PC-9 (cell line): ENCODE results near the gene EVL. TPM values are rescaled to one million over a fixed set of nuclear protein-coding genes. Genes with fewer than 3 reads are reported as not detected.

Experiments used
- BruUV-seq: library from RNA; stranded (reverse); fragments of 400-500 nt; replicated peaks from 2 replicates; lab custom pipeline; 2021; lab: Mats Ljungman, UMichigan
- CTCF ChIA-PET: fragments of 300-600 bp; sonication (Branson Sonifier 250); formaldehyde crosslinking; loops from one replicate; lab custom pipeline; 2022; ENCODE audit warnings: antibody characterized with exemption; lab: Charles Lee
- POLR2A ChIA-PET: fragments of 300-600 bp; sonication (Branson Sonifier 250); formaldehyde crosslinking; loops from one replicate; lab custom pipeline; 2022; ENCODE audit warnings: antibody characterized with exemption; ENCODE audit not compliant: unreplicated experiment; lab: Charles Lee
- DNase-seq, 2 experiments: peaks; one replicate each; pipeline versions ENCODE4 v3.0.0 to v3.0.0-alpha.2; 2015 to 2022; ENCODE audit warnings: mixed read lengths in 1 of 2
- H2AFZ ChIP-seq: fragments of 200-600 bp; sonication (generic); 2 replicates; pipeline ENCODE4 v1.8.1; 2017; ENCODE audit warnings: antibody characterized with exemption
- H3F3A ChIP-seq: fragments of 200-600 bp; sonication (generic); 2 replicates; pipeline ENCODE4 v1.8.1; 2017; ENCODE audit warnings: antibody characterized with exemption, mild to moderate bottlenecking, low read depth; ENCODE audit not compliant: insufficient read depth
- H3K27ac ChIP-seq: fragments of 200-600 bp; sonication (generic); 2 replicates; pipeline ENCODE4 v1.6.1; 2016; ENCODE audit warnings: mixed run types
- H3K27me3 ChIP-seq: fragments of 200-600 bp; sonication (generic); 2 replicates; pipeline ENCODE4 v1.6.1; 2016; ENCODE audit warnings: low read depth, mixed run types; ENCODE audit not compliant: insufficient read depth
- H3K36me3 ChIP-seq: fragments of 200-600 bp; sonication (generic); 2 replicates; pipeline ENCODE4 v1.6.1; 2016; ENCODE audit warnings: low read depth, mixed run types
- H3K4me1 ChIP-seq: fragments of 200-600 bp; sonication (generic); replicated peaks from 2 replicates; pipeline ENCODE4 v1.6.1; 2016; ENCODE audit warnings: mixed run types; ENCODE audit not compliant: insufficient read depth
- H3K4me2 ChIP-seq: fragments of 200-600 bp; sonication (generic); 2 replicates; pipeline ENCODE4 v1.6.1; 2017; ENCODE audit warnings: mixed run types
- H3K4me3 ChIP-seq: fragments of 200-600 bp; sonication (generic); 2 replicates; pipeline ENCODE4 v1.6.1; 2016; ENCODE audit warnings: mixed run types
- H3K79me2 ChIP-seq: fragments of 200-600 bp; sonication (generic); 2 replicates; pipeline ENCODE4 v1.6.1; 2017; ENCODE audit warnings: low read depth, mixed run types
- H3K9me2 ChIP-seq: fragments of 200-600 bp; sonication (generic); 2 replicates; pipeline ENCODE4 v1.8.1; 2017; ENCODE audit warnings: mild to moderate bottlenecking; ENCODE audit not compliant: insufficient read depth
- H3K9me3 ChIP-seq: fragments of 200-600 bp; sonication (generic); 2 replicates; pipeline ENCODE4 v1.8.1; 2016; ENCODE audit warnings: low read depth; ENCODE audit not compliant: insufficient read depth
- H4K20me1 ChIP-seq: fragments of 200-600 bp; sonication (generic); 2 replicates; pipeline ENCODE4 v1.8.1; 2017; ENCODE audit not compliant: insufficient read depth
- CTCF ChIP-seq: fragments of 200-600 bp; sonication (generic); conservative IDR thresholded peaks from 2 replicates; pipeline ENCODE4 v1.6.1; 2017; ENCODE audit warnings: mixed run types, antibody characterized with exemption, mild to moderate bottlenecking, moderate library complexity
- EZH2 ChIP-seq: fragments of 200-600 bp; sonication (generic); IDR thresholded peaks from 2 replicates; pipeline ENCODE4 v1.8.0; 2017; ENCODE audit warnings: antibody characterized with exemption, low read depth
- intact Hi-C: fragments of 100-400 bp; cut with micrococcal nuclease; formaldehyde crosslinking; loops from one replicate; pipeline ENCODE4 v1.10.0; 2022; ENCODE audit not compliant: unreplicated experiment
- total RNA-seq: library from RNA; stranded (reverse); gene quantifications from 2 replicates; pipeline ENCODE4 v1.2.3, GENCODE V29; 2021

EVL gene
- total RNA-seq, 1 experiment from 2014 or later, result 5.9 TPM

DNA sequence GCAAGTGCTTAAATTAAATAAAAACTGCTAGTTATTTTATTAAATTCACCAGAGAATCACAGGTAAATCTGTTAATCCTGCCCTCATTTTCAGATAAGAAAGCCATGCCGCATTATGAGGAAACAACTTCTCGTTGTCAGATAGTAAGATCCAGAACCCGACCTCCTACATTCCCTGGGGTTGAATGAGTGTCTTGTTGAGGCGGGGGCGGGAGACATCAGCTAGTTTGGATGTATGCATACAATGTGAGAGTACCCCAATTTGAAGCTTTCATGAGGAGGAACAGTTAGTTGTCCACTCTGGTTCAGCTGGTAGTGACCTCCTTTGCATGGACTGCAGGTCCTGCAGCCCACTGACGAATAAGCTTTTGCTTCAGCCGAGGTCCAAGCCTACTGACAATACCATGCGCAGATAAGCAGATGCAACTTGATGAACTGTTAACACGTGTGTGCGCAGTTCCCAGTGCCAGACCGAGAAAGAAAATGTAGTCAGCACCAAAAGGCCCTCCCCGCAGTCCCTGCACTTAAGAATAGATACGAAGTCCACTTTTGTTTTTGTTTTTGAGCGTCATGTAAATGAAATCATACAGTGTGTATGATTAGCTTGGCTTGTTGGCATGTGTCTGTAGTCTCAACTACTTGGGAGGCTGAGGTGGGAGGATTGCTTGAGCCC lies 34.9 kb downstream of the EVL start:
- ChIA-PET POLR2A (interaction anchor here (0.6 kb wide), 1 partner anchor 13 kb away, joined by 4 read pairs; no protein-coding TSS in a partner anchor), CTCF (interaction anchor here (0.6 kb wide), 1 partner anchor 39 kb away, joined by 4 read pairs; no protein-coding TSS in a partner anchor)
- H3K9me2 ChIP-seq, result no peaks in the 10 kb centered on the region
- no peaks in the 10 kb centered on the region for H3K9me3 ChIP-seq
- no peak overlapping the region for H2AFZ ChIP-seq
- no peak for DNase-seq
- H3F3A ChIP-seq, result no peaks in the 10 kb centered on the region; the same call in 1 of the 2 replicates
- H3K4me1 ChIP-seq, result peaks cover 14% of the 10 kb centered on the region
- H3K36me3 ChIP-seq, result no peaks in the 10 kb centered on the region
- intact Hi-C loops, result no loop called here
- no peaks in the 10 kb centered on the region for H3K79me2 ChIP-seq
- no peak overlapping the region for H3K27ac ChIP-seq
- no peak overlapping the region for H3K4me2 ChIP-seq
- TF ChIP-seq CTCF (no peak), EZH2 (no peak)
- H3K27me3 ChIP-seq, result no peaks in the 10 kb centered on the region
- no peaks in the 10 kb centered on the region for H4K20me1 ChIP-seq
- H3K4me3 ChIP-seq, result no peak overlapping the region
- BruUV-seq, result no TSS peak

GRCh38 chr14:100102156-100102785 lies 37.0 kb downstream of the EVL start:
- Histone ChIP-seq H3K4me2 (no peak overlapping the region), H3F3A (no peaks in the 10 kb centered on the region), H3K27ac (no peak overlapping the region), H3K27me3 (no peaks in the 10 kb centered on the region), H2AFZ (no peak overlapping the region), H3K9me2 (no peaks in the 10 kb centered on the region), H3K36me3 (no peaks in the 10 kb centered on the region), H3K79me2 (no peaks in the 10 kb centered on the region), H3K9me3 (no peaks in the 10 kb centered on the region), H3K4me3 (no peak overlapping the region), H4K20me1 (no peaks in the 10 kb centered on the region), H3K4me1 (peaks cover under 1% of the 10 kb centered on the region; the same call in 1 of the 2 replicates)
- ChIA-PET CTCF (no interaction called here), POLR2A (no interaction called here)
- no TSS peak for BruUV-seq
- TF ChIP-seq EZH2 (no peak), CTCF (no peak)
- DNase-seq, result no peak
- intact Hi-C loops, result no loop called here

DNA sequence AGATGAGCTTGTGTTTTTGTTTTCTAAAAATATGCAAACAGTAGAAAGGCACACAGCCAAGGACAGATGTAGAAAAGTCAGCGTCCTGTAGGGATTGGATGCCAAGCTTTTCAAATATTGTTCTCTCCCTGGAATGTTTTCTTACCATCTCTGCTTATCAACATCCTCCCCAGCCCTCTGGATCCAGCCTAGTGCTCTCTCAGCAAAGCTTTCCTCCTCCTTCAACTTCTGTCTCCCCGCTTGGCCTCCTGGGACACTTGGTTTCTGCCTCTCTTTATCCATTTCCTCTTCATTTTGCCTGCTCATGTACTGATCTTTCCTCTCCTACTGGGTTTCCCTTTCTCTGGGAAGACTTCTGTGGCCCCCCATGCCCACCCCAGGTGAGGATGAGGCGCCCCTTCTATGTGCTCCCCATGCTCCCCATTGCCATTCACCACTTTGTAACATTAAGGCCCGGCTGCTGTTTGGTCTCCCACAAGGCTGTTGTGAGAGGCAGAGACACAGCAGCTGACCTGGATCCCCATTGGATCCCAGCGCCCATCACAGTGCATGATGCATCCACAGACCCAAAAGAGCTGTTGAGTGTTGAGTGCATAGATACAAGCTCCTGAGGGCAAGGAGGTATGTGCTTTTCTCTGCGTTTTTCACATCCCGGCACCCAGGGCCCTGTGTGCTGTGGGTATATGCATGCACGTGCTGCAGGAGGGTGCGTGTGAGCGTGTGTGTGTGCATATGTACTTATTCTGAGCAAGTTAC lies 38.2 kb downstream of the EVL start:
- POLR2A ChIA-PET, result no interaction called here
- CTCF ChIA-PET, result no interaction called here
- Histone ChIP-seq H4K20me1 (no peaks in the 10 kb centered on the region), H3F3A (no peaks in the 10 kb centered on the region), H3K36me3 (no peaks in the 10 kb centered on the region), H3K4me2 (no peak overlapping the region), H3K9me2 (no peaks in the 10 kb centered on the region), H3K27ac (no peak overlapping the region), H3K4me1 (no peaks in the 10 kb centered on the region), H3K27me3 (no peaks in the 10 kb centered on the region), H3K79me2 (no peaks in the 10 kb centered on the region), H3K4me3 (no peak overlapping the region), H3K9me3 (no peaks in the 10 kb centered on the region), H2AFZ (no peak overlapping the region)
- DNase-seq, result no peak
- intact Hi-C loops, result no loop called here
- TF ChIP-seq CTCF (no peak), EZH2 (no peak)
- BruUV-seq, result no TSS peak
